Measurements from ENCODE around the gene TMEM106C. TPM values are rescaled to one million over a fixed set of nuclear protein-coding genes. Genes with fewer than 3 reads are reported as not detected.

Gene TMEM106C
- total RNA-seq, 4 donors from 2014 or later = 24.1 to 92.7 (median 63.5) TPM

DNA sequence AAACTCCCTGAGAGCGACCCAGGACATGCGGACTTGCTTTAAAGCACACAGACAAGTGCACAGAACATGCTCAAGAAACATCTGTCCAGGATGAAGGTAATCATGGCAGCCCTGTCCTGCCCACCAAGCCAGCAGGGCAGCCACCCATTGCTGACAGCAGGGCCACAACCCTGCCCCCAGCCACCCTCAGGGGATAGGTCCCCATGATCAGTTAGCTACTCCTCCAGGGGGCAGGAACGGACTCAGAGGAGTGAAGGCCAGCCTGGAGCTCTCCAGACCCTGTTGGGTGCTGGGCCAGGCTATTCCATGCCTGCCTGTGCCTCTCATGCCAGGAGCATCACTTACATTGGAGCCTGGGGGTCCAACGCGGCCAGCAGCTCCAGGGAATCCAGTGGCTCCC, 15.8 kb downstream of the TMEM106C start:
- Histone ChIP-seq H3K4me1 (no peaks in the 10 kb centered on the region), H3K9me3 (no peaks in the 10 kb centered on the region), H3K4me3 (no peak overlapping the region), H3K27ac (no peak overlapping the region), H3K27me3 (peaks cover 0 to 35% (median 0%) of the 10 kb centered on the region in 4 donors), H3K36me3 (no peaks in the 10 kb centered on the region)
- intact Hi-C loops (cut with DNase I) = no loop called here
- TF ChIP-seq, protein P1, sequence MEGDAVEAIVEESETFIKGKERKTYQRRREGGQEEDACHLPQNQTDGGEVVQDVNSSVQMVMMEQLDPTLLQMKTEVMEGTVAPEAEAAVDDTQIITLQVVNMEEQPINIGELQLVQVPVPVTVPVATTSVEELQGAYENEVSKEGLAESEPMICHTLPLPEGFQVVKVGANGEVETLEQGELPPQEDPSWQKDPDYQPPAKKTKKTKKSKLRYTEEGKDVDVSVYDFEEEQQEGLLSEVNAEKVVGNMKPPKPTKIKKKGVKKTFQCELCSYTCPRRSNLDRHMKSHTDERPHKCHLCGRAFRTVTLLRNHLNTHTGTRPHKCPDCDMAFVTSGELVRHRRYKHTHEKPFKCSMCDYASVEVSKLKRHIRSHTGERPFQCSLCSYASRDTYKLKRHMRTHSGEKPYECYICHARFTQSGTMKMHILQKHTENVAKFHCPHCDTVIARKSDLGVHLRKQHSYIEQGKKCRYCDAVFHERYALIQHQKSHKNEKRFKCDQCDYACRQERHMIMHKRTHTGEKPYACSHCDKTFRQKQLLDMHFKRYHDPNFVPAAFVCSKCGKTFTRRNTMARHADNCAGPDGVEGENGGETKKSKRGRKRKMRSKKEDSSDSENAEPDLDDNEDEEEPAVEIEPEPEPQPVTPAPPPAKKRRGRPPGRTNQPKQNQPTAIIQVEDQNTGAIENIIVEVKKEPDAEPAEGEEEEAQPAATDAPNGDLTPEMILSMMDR (IDR thresholded peaks at IDR 0.05) = no peak
- TF ChIP-seq POLR2A (IDR thresholded peaks at IDR 0.05) = no peak
- WGBS, 2 donors = 88 to 100% methylated on average over 2 to 3 of the region's 5 CpGs
- DNase-seq = no peak

DNA sequence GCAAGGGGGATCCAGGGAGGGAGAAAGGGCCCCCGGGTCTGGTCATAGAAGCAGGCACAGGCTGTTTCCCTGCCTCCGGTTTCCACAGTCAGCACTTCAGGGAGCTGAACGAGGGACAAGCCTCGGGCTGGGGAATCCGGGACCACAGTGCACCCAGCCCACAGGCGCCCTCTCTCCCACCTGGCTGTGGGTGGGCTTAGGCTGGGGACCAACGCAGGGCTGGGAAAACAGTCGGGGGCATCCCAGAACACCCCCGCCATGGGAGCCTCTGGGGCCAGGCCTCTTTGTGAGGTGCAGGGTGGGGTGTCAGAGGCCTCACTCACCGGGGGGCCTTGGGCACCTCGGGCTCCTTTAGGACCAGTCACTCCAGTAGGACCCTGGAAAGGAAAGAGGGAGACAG, 16.3 kb downstream of the TMEM106C start:
- Histone ChIP-seq H3K9me3 (no peaks in the 10 kb centered on the region), H3K4me1 (no peaks in the 10 kb centered on the region), H3K27me3 (peaks cover 0 to 35% (median 0%) of the 10 kb centered on the region in 4 donors), H3K4me3 (no peak overlapping the region), H3K27ac (no peak overlapping the region), H3K36me3 (no peaks in the 10 kb centered on the region)
- intact Hi-C loops (cut with DNase I) = no loop called here
- no peak for DNase-seq
- TF ChIP-seq, protein P1 (IDR thresholded peaks at IDR 0.05) = no peak
- no peak for TF ChIP-seq POLR2A (IDR thresholded peaks at IDR 0.05)
- WGBS, 2 donors = 76 to 91% methylated on average over 2 to 4 of the region's 11 CpGs

DNA sequence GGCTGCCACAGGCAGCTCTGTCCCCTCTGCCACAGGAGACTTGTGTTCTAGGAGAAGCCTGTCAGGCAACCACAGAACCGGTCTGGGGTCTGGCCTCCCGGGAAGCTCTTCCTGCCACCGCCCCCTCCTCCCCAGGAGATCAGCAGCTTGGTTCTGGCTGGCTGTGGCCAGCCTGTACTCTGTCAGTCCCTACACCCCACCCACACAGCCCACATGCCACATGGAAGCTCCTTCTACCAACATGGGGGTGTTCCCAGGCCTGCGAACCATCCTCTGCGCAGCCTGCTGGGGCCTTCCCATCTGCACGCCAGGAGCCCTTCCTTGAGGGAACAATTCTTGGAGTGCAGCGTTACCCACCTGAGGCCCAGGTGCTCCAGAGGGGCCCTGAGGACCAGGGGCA, 16.8 kb downstream of the TMEM106C start:
- no peaks in the 10 kb centered on the region for H3K4me1 ChIP-seq
- no peaks in the 10 kb centered on the region for H3K36me3 ChIP-seq
- DNase-seq = no peak
- H3K27me3 ChIP-seq = peaks cover 0 to 35% (median 0%) of the 10 kb centered on the region in 4 donors
- H3K4me3 ChIP-seq = no peak overlapping the region
- H3K9me3 ChIP-seq = no peaks in the 10 kb centered on the region
- 93% methylated on average over 3 of the region's 7 CpGs; no CpG with 5 or more reads in 1 of the 2 donors for WGBS, 2 donors
- no peak overlapping the region for H3K27ac ChIP-seq
- TF ChIP-seq POLR2A (IDR thresholded peaks at IDR 0.05) = no peak
- TF ChIP-seq, protein P1 (IDR thresholded peaks at IDR 0.05) = no peak
- intact Hi-C loops (cut with DNase I) = no loop called here

DNA sequence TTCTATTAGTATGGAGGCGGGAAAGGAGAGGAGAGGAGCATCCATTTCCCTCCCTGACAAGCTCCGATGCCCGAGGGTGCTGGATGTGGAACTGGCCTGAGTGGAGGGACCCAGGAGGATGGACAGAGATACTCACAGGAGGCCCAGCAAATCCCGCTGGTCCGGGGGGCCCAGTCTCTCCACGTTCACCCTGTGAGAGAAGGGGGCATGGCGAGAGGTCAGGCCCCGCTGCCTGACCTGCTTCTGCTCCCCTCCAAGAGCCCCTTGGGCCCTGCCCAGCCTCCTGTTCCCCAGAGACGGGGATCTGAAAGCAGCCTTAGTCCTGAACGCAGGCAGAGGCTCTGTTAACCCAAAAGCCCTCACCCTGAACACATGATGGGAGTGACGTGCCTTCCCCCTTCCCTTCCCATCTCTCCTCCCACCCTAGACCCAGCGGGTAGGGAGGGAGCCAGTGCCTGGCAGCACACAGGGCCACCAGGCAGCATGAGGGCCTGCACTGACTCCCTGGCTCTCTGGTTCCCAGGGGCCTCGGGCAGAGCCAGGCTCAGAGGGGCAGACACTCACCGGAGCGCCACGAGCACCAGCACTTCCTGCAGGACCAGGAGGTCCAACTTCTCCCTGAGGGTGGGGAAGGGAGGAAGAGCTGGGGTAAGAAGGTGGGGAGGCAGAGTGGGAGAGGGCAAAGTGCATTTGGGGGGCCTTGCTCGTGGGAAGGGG, 17.5 kb downstream of the TMEM106C start:
- DNase-seq = no peak
- WGBS, 2 donors = 66 to 81% methylated on average over 6 to 9 of the region's 17 CpGs

More for the DNA sequence above, 17.5 kb downstream of the TMEM106C start:
- Histone ChIP-seq H3K27me3 (peaks cover 0 to 35% (median 0%) of the 10 kb centered on the region in 4 donors), H3K36me3 (no peaks in the 10 kb centered on the region), H3K9me3 (no peaks in the 10 kb centered on the region), H3K4me3 (no peak overlapping the region), H3K4me1 (no peaks in the 10 kb centered on the region), H3K27ac (no peak overlapping the region)
- TF ChIP-seq POLR2A (IDR thresholded peaks at IDR 0.05) = no peak
- TF ChIP-seq, protein P1 (IDR thresholded peaks at IDR 0.05) = no peak
- intact Hi-C loops (cut with DNase I) = no loop called here
